A549 treated with AZD9567 at 1 μM for 4 hours (cell line): ENCODE data around the gene GPC1. TPM values are rescaled to one million over a fixed set of nuclear protein-coding genes. Genes with fewer than 3 reads are reported as not detected.

Experiments used
- total RNA-seq: library from RNA; stranded (reverse); fragments of 200-300 nt; extraction: Qiagen RNA extraction; gene quantifications from 5 replicates; pipeline ENCODE4 v1.2.3, GENCODE V29; 2022; ENCODE audit not compliant: insufficient read depth

The GPC1 gene
- 183 to 244 TPM (median 233 TPM) in 5 replicates for total RNA-seq

GRCh38 chr2:240435457-240435947 is at the start of gene GPC1:
GPC1 (plus strand) TSS chr2:240435663; CDS start chr2:240435919, 256 bp downstream.

Other genes with a start within 250 kb of the GPC1 start
- gene ANKMY1, start 122.3 kb downstream of the GPC1 start, total RNA-seq: 3.7 to 12.2 TPM (median 11.6 TPM) in 5 replicates
- gene DUSP28, start 124.7 kb downstream of the GPC1 start, total RNA-seq: 3.3 to 8.8 TPM (median 8.3 TPM) in 5 replicates
- 39.3 to 66.8 TPM (median 62.5 TPM) in 5 replicates for gene RNPEPL1, start 132.8 kb downstream of the GPC1 start, total RNA-seq
- 15.4 to 29.2 TPM (median 25.6 TPM) in 5 replicates for gene CAPN10, start 151.1 kb downstream of the GPC1 start, total RNA-seq
- gene GPR35, start 189.8 kb downstream of the GPC1 start, total RNA-seq: 0.79 to 1.4 TPM (median 0.98 TPM) in 5 replicates
- not detected in 5 replicates for gene AQP12B, start 247.2 kb downstream of the GPC1 start, total RNA-seq